Ovary (tissue), 9 donors: ENCODE data around the gene PDIA6. TPM values are rescaled to one million over a fixed set of nuclear protein-coding genes. Genes with fewer than 3 reads are reported as not detected.
A peak's percentile ranks its signal among the peaks of the same experiment; 100 is the strongest.

ENCODE experiments used
- DNase-seq, 5 donors: peaks; one replicate each; pipeline ENCODE4 v3.0.0-alpha.2; 2019 to 2020
- H3K27ac ChIP-seq, 2 donors: fragments of 200-600 bp; one replicate each; pipeline versions ENCODE4 v1.5.1 to v1.8.0; 2019 to 2022
- H3K27me3 ChIP-seq: fragments of 200-600 bp; one replicate; pipeline ENCODE4 v1.8.0; 2022
- H3K36me3 ChIP-seq: fragments of 200-600 bp; sonication (generic); one replicate; pipeline ENCODE4 v1.5.1; 2019
- H3K4me1 ChIP-seq: one replicate; pipeline ENCODE4 v1.8.1; 2013; ENCODE audit warnings: mild to moderate bottlenecking, moderate library complexity; ENCODE audit not compliant: insufficient read depth
- H3K4me3 ChIP-seq: fragments of 200-600 bp; sonication (generic); one replicate; pipeline ENCODE4 v1.5.1; 2017
- H3K9me3 ChIP-seq, 2 donors: fragments of 200-600 bp in 1 of 2; sonication (generic) in 1 of 2; one replicate each; pipeline versions ENCODE4 v1.5.1 to v1.8.1; 2013 to 2019; ENCODE audit warnings: mild to moderate bottlenecking in 1 of 2, moderate library complexity in 1 of 2
- EP300 ChIP-seq: sonication (generic); formaldehyde crosslinking; IDR thresholded peaks from one replicate; pipeline ENCODE4 v1.6.1; 2017; ENCODE audit warnings: antibody characterized with exemption
- POLR2A ChIP-seq: fragments of 450-650 bp; IDR thresholded peaks from one replicate; pipeline ENCODE4 v1.6.1; 2017; ENCODE audit warnings: antibody characterized with exemption, mild to moderate bottlenecking, moderate library complexity
- WGBS, 3 donors: extraction: QIAGEN DNeasy Blood & Tissue Kit in 1 of 3; methylation state at CpG; one replicate each; pipeline versions ENCODE4 v1.1.5 to v1.1.7; 2013 to 2017; 5-methylcytosine and 5-hydroxymethylcytosine counted together
- intact Hi-C, 4 donors: fragments of 100-400 bp; cut with DNase I; formaldehyde crosslinking; loops; one replicate each; pipeline versions ENCODE4 v1.11.0 to v1.15.1; 2022 to 2023
- polyA plus RNA-seq, 2 donors: library from polyadenylated mRNA; stranded (reverse); fragments of 200-250 nt in 1 of 2; fragments of 350-450 nt in 1 of 2; fragmentation: Illumina TruSeq in 1 of 2; extraction: RNeasy Lipid Tissue Mini Kit (QIAGEN cat#74804) in 1 of 2; gene quantifications; one replicate each; pipeline ENCODE4 v1.2.3, GENCODE V29; 2013 to 2014
- total RNA-seq, 7 donors: library from RNA; depleted of rRNA in 2 of 7; stranded (reverse); fragments of >200 nt in 2 of 7; fragmentation: NEBNext Ultra II Directional in 3 of 7; extraction: Animal tissue kit (Norgen Biotek cat#: 25700) in 3 of 7; gene quantifications; one replicate each; pipeline versions ENCODE4 v1.1.0 to v1.2.4, GENCODE V29; 2016 to 2023
- TF ChIP-seq, protein P1 (sequence below), 3 donors: fragments of 450-650 bp in 2 of 3; fragments of 200-600 bp in 1 of 3; IDR thresholded peaks; one replicate each; pipeline versions ENCODE4 v1.5.1 to v1.8.0; 2016 to 2022; ENCODE audit warnings: antibody characterized with exemption in 3 of 3, mild to moderate bottlenecking in 1 of 3
- donor health status: DM: no; HTN: no; CAD: no; lungs with moderate emphysema.
- donor health status: DM: no; HTN: no; CAD: no.
- donor health status: Bipolar disorder and iron deficiency.
- donor health status: DM: yes; HTN: yes; CAD: no.
- donor health status: DM: no; HTN: no; CAD: no.
- donor health status: DM: yes; HTN: yes; CAD: no.

The PDIA6 gene
- total and polyA plus RNA-seq, 9 donors = 60.6 to 220 (median 109) TPM

DNA sequence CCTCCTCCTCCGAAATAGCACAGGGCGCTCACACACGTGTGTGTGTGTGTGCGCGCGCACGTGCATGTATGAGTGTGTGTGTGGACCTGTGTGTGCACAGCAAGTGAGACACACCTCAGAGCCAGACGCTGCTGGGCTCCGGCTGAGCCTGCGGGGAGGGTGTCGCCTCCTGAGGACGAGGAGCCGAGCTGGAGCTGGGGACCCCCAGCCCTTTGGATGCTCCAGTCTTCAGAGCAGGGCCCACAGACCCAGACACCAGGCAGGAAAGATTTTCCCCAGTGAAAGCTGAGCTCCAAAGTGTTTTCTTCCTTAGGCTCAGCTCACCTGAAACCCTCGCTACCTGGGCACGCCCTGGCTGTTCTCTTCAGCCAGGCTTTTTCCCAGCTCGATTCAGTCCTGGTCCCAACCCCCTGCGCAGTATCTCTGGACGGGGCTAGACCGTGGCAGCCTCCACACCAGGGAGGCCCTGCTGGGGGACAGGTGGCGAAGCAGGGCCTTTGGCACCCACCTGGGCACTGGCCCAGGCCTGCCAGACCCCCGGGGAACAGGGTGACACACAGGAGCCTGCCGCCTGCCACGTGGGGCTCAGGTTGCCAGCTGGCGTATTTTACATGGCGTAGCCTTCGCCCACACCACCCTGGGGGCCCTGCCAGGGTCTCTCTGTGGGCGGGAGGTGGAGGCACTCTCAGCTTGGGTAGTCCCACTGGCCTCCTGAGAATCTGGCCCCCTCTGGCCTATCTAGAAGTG is 36.2 kb downstream of the PDIA6 start:
- Histone ChIP-seq H3K27ac (no peak overlapping the region), H3K4me3 (no peak overlapping the region), H3K9me3 (no peaks in the 10 kb centered on the region), H3K27me3 (no peaks in the 10 kb centered on the region), H3K4me1 (no peaks in the 10 kb centered on the region), H3K36me3 (no peaks in the 10 kb centered on the region)
- 76 to 82% (median 80%) methylated on average over 26 to 27 of the region's 27 CpGs for WGBS, 3 donors
- DNase-seq = peak in 1 of 5 donors; percentile 26
- intact Hi-C loops = no loop called here
- TF ChIP-seq POLR2A (no peak), EP300 (no peak)
- TF ChIP-seq, protein P1, sequence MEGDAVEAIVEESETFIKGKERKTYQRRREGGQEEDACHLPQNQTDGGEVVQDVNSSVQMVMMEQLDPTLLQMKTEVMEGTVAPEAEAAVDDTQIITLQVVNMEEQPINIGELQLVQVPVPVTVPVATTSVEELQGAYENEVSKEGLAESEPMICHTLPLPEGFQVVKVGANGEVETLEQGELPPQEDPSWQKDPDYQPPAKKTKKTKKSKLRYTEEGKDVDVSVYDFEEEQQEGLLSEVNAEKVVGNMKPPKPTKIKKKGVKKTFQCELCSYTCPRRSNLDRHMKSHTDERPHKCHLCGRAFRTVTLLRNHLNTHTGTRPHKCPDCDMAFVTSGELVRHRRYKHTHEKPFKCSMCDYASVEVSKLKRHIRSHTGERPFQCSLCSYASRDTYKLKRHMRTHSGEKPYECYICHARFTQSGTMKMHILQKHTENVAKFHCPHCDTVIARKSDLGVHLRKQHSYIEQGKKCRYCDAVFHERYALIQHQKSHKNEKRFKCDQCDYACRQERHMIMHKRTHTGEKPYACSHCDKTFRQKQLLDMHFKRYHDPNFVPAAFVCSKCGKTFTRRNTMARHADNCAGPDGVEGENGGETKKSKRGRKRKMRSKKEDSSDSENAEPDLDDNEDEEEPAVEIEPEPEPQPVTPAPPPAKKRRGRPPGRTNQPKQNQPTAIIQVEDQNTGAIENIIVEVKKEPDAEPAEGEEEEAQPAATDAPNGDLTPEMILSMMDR (IDR thresholded peaks at IDR 0.05) = no peak

DNA sequence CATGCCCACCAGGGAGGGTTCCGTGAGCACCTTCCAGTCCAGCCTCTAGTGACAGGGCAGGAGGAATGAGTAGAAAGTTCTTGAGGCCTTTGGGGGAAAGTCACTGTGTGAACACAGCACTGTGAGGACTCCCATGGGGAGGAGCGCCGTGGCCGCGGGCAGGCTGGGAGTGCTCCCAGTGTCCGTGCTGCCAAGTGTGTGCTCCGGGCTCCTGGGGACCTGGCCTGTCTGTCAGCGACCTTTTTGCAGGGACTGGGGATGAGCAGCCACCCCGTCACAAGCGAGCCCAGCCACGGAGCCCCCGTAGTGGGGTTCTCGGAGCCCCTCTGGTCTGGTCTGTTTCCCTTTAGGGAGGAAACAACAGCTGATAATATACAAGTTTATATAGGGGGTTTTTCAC is 36.8 kb downstream of the PDIA6 start:
- intact Hi-C loops = no loop called here
- no peak overlapping the region for H3K27ac ChIP-seq
- no peak overlapping the region for H3K4me3 ChIP-seq
- no peaks in the 10 kb centered on the region for H3K4me1 ChIP-seq
- H3K36me3 ChIP-seq = no peaks in the 10 kb centered on the region
- no peak for DNase-seq
- 79 to 87% (median 85%) methylated on average over 13 of the region's 13 CpGs for WGBS, 3 donors
- TF ChIP-seq, protein P1 (IDR thresholded peaks at IDR 0.05) = no peak
- no peak for TF ChIP-seq POLR2A
- TF ChIP-seq EP300 = no peak
- no peaks in the 10 kb centered on the region for H3K9me3 ChIP-seq
- H3K27me3 ChIP-seq = no peaks in the 10 kb centered on the region

DNA sequence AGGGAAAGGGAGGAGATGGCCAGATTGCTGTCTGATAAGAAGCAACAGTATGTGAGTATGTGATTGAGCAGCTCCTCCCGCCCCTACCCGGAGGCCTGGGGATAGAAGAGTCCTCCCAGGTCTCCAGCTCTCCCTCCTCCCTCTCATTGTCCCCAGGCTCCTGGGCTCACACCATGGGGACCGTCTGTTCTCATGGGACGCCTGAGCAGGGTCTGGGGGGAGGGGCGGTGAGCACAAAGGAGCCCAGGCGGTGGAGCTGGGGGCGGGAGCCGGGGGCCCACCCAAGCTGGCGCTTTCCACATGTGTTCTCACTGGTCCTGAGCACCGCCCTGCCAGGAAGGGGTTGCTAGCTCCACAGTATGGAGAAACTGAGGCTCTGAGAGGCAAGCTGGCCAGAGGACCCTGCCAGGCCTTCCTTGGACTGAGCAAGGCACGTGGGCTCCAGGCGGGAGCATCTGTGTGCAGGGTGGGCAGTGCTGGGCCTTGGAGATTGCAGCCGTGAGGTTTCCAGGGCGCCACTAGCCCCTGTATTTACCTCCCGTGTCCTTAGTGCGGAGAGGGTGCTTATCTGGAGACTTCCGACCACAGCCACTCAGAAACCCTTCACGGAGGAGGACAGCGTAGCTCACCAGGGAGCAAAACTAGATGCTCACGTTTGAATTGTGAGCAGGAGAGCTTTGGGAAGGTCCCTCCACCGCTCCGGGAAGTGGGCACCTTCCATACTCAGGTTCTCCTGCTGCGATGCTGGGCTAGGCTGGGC is 37.4 kb downstream of the PDIA6 start:
- Histone ChIP-seq H3K27ac (no peak overlapping the region), H3K4me1 (no peaks in the 10 kb centered on the region), H3K4me3 (no peak overlapping the region), H3K9me3 (no peaks in the 10 kb centered on the region), H3K36me3 (no peaks in the 10 kb centered on the region), H3K27me3 (no peaks in the 10 kb centered on the region)
- intact Hi-C loops = no loop called here
- WGBS, 3 donors = 68 to 70% (median 68%) methylated on average over 23 of the region's 23 CpGs
- no peak for TF ChIP-seq EP300
- no peak for TF ChIP-seq POLR2A
- TF ChIP-seq, protein P1 (IDR thresholded peaks at IDR 0.05) = no peak
- DNase-seq = no peak

DNA sequence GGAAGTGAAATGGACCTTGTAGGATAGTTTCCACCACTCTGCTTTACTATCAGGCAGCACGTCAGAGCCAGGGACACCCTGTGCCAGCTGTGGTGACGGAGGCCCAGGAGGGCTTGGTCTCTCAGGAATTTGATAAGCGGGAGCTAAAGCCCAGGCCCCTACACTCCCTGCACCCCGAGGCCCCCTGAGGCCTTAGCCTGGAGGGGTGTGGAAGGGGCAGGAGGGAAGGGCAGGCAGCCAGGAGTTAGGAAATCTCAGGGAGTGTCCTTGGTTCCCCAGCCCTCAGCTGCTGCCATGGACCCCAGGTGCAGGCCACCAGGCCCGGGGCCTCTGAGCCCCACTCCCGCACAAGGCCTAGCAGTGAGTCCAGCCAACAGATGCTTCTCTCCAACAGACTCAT is 38.2 kb downstream of the PDIA6 start:
- intact Hi-C loops = no loop called here
- H3K4me3 ChIP-seq = no peak overlapping the region
- H3K9me3 ChIP-seq = no peaks in the 10 kb centered on the region
- H3K27me3 ChIP-seq = no peaks in the 10 kb centered on the region
- WGBS, 3 donors = 41 to 51% (median 49%) methylated on average over 6 of the region's 6 CpGs
- no peak overlapping the region for H3K27ac ChIP-seq
- DNase-seq = peak in 1 of 5 donors; percentile 23
- TF ChIP-seq, protein P1 (IDR thresholded peaks at IDR 0.05) = no peak
- no peak for TF ChIP-seq POLR2A
- TF ChIP-seq EP300 = no peak
- H3K36me3 ChIP-seq = no peaks in the 10 kb centered on the region
- H3K4me1 ChIP-seq = no peaks in the 10 kb centered on the region
